Mammary epithelial cell (primary cell): Measurements from ENCODE around the gene ZNF804A.

Experiments used
- CTCF ChIP-seq, 2 donors: IDR thresholded peaks in 1 of 2; conservative IDR thresholded peaks in 1 of 2; 2 replicates each; pipeline ENCODE4 v1.5.1; 2011 to 2012; ENCODE audit warnings: inconsistent platforms in 2 of 2, low read length in 2 of 2, mild to moderate bottlenecking in 2 of 2, control low read depth in 1 of 2, low read depth in 1 of 2; ENCODE audit not compliant: insufficient read depth in 1 of 2; ENCODE audit errors: extremely low read depth in 1 of 2
- EZH2 ChIP-seq: IDR thresholded peaks from 2 replicates; pipeline ENCODE4 v1.6.1; 2012; ENCODE audit warnings: low read length, inconsistent platforms, borderline replicate concordance

- TF ChIP-seq CTCF (conservative IDR thresholded peaks at IDR 0.05 in 1 of 2, IDR thresholded peaks at IDR 0.05 in 1 of 2; ENCODE audit: extremely low read depth in 1 of 2, insufficient read depth in 1 of 2, low read depth in 1 of 2, low read length in 2 of 2) (no peak), EZH2 (peak; percentile 62)
Observed at GRCh38 chr2:184598316-184599053, at the start of gene ZNF804A.
